Amygdala (tissue), 56 donors: ENCODE data around the gene SMARCE1.

ENCODE experiments used
- DNase-seq, 56 donors: peaks; one replicate each; lab custom pipeline; 2025; lab: John Stamatoyannopoulos, UW

Gene SMARCE1

DNA sequence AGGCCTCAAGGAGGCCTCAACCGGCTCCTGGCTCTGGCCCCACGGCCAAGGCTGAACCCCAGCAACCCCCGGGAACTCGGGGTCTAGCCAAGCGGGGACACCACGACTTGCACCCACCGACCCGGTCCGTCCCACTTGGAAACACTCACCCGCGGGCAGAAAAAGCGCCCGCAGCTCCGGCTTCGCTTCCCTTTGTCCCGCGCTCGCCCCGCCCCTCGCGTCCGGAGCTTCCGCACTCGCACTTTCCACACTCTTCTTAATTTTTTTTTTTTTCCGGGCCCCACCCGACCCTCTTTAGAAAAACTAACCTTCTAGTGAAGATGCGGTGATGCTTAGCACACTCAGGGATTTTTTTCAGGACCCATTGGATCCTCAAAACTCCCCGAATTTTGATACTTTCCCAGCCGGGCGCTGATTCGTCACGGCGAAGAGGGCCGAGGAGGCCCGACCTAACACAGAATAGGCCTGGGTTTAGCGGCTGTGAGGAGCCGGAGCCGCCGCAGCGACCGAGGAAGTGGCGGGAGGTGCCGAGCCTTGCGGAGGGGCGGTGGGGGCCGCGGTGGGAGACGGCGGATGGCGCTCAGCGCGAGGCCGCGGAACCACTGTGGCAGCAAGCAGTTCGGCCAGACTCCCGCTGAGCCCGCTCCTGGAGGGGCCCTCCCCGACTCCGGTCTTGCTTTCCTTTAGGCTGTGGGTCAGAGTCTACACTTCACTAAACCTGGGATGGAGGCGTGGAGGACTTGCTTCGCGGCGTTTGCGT, at the start of gene SMARCE1:
Gene SMARCE1, minus strand, starts transcription at position 195 of the 760 bp plus-strand sequence. CDS start 2,016 bp downstream, outside the sequence.
- DNase-seq, result peak in 49 of 56 donors; percentile 16 to 90 (median 61)

DNA sequence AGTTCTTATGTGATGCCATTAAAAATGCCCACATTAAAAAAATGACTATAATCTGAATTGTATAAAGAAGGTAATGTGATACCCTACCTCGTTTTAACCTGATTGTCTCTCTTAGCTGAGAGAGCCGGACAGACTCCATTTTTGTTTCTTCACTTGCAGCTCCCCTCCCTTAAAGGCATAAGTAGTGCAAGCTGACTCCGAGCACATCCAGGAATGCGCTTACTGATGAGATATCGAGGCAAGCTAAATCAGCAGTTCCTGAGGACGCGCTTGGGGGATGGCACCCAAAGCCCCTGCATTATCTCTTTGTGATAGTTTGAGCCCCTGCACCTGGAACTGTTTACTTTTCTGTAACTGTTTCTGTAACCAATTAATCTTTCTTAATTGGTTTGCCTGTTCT, 49.7 kb upstream of the SMARCE1 start:
- no peak for DNase-seq

DNA sequence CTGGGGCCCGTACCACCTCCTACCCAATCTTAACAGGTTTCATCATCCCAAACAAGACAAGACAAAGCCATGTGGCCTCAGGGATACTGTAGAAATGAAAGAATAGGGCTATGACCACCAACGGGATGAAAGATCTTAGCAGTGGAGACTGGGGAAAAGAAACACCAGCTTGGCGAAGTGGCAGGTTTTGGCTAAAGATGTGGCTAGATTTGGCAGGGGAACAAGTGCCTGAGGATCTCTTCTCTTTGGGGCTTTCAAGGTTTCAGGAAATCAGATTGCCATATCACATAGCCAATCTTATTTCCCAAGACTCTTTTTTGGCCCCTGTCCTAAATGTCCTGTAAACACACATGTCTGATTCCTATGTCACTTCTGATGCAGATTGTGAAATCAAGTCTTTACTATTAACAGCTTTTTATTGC, 49.0 kb upstream of the SMARCE1 start:
- no peak for DNase-seq

DNA sequence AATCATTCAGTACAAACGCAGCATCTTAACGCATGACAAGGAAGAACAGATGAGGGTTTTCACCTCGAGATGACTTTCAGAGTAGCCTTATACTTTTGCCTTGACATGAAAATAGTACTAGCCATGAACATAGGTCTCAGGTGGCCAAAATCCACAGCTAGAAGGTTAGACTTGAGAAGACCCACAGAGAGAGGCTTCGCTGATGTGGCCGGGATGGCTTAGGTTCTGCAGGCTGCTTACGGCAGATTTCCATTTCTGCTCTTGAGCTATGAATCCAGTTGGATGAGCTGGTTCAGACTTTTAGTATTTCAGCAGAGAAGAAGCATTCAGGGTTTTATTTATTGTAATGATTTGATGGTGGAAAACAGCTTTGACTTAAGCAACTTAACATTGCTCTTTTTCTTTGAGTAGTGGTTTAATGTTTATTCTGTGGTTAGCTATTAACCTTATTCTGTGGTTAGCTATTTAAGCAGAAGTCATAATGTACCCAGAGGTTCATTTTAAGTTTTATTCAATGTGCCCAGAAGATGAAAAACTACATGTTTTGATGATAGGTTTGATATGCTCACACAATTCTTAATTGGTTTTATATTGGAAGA, 48.4 kb upstream of the SMARCE1 start:
- no peak for DNase-seq

DNA sequence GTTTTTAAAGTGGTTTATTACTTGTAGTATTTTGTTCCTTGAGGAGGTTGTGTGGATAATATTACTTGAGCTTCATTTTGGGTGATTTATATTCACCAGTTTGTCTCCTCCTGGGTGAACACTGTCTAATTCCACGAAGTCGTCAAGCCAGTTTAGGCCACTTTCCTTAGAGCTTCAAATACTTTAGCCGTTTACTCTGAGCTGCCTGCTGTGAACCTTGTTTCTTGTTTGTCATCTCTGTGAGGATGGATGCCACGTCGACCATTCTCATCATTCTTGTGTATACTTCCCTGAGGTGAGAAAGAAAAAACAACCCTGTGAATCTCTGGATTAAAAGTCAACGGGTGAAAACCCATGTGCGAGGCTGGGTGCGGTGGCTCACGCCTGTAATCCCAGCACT, 47.0 kb upstream of the SMARCE1 start:
- no peak for DNase-seq

DNA sequence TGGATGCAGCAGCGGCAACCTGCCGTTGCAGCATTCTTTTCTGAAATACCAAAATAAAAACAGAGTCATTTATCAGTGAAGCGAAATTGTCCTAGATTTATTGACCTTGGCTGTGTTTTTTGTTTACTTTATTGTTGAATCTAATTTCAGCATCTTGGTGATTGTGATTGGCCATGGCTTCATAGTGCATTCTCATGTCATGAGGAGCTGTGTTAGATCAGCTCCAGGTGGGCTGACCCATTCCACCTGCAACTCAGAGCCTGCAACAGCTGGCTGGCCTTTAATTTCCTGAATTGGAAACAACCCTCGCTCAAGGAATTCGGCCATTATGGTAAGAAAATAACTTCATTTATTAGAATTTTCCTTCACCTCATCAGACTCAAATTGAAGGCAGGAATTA, 39.5 kb upstream of the SMARCE1 start:
- DNase-seq, result no peak

DNA sequence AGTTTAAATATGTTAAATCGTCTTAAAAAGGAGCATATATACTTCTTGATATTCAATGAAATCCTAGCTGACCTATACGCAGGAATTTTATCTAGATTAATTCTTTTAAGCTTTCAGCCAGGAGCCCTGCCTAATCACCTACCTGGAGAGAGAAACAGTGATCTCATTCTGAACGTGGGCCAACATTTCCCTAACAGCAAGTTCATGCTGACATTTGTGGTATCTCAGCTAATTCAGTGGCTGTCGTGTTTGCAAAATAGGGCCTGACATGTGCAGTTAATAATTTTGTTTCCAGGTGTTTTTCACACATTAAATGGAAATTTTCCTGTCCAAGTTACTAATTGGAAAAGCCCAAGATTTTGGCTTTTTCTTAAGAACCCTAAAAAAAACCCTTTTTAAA, 38.6 kb upstream of the SMARCE1 start:
- no peak for DNase-seq

DNA sequence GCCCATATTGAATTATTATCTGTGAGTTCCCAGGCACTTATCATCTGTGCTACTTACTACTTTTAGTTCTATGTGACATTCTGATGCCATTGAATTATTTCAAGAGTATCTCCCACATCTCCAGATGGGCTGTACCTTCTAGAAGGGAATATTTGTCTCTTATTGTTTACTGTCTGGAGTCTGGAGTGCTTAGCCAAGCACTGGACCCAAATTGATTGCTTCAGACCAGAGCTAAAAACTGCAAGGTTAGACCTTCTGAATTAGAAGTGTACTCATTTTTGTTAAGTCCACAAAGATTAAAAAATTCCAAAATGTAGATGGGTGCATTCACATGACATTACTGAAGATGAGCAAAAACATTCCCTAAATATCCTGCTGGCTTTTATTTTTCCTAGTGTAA, 33.4 kb upstream of the SMARCE1 start:
- no peak for DNase-seq

DNA sequence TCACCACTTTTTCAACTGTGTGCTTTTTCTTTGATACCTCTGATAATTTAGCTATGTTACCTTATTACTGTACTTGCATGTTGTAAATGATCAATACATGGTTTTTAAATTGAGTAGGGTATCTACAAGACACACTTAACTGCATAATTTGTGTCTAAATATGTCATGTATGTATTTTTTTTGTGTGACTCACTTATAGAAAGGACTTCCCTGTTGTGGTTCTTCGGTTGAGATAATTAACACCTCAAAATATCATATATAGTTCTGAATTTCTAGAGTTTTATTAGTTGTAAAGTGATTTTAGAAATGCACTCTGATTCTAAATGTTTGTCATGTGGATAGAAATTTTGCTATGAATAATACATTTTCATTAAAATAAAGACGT, 31.9 kb upstream of the SMARCE1 start:
- no peak for DNase-seq

DNA sequence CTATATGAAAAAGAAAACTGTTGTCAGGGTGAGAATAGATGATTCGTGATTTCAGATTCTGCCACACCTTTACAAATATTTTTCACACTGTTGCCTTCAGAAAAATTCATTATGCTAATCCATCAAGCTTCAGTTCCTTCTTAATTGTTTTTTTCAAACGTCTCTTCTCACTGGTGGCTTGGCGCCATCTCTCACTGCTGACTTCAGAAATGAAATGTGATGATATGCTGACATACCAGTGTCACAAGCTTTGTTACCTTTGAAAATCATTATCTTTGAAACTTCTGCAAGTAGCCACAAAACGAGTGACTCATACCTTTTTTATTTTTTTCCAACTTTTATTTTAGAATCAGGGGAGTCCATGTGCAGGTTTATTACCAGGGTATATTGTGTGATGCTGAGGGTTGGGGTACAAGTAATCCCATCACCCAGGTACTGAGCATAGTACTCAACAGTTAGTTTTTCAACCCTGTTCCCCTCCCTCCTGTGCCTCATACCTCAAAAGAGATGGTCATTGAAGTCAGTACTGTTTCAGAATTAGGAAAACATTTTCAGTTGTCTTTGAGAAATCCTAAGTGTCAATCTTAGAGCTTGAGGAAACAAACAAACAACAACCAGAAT, 31.4 kb upstream of the SMARCE1 start:
- DNase-seq, result no peak

DNA sequence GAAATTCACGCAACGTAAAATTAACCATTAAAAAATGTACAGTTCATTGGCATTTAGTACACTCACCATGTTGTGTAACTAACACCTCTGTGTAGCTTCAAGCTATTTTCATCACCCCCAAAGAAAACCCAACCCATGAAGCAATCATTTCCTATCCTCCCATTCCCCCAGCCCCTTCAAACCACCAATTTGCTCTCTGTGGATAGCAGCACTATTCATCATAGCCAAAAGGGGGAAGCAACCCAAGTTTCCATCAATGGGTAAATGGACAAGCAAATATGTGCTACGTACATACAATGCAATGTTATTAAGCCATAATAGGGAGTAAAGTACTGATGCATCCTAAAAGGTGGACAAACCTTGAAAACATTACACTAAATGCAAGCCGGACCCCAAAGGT, 28.3 kb upstream of the SMARCE1 start:
- DNase-seq, result no peak

DNA sequence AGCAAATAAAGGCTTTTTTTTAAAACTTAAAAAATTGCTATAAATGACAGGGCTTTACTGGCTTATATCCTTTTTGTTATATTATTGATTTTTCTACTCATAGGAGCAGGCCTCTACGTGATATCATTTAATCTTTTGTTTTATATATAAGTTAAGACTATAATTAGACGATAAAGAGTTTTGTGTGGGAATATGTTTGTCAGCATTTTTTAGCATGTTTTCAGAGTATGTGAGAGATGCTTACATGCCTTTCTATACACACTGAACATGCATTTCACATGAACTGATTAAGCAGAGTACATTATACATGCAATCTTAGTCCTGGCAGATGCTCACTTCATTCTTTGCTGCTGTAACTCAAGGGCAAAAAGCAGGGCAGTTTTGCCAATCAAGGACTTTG, 25.0 kb upstream of the SMARCE1 start:
- DNase-seq, result no peak

DNA sequence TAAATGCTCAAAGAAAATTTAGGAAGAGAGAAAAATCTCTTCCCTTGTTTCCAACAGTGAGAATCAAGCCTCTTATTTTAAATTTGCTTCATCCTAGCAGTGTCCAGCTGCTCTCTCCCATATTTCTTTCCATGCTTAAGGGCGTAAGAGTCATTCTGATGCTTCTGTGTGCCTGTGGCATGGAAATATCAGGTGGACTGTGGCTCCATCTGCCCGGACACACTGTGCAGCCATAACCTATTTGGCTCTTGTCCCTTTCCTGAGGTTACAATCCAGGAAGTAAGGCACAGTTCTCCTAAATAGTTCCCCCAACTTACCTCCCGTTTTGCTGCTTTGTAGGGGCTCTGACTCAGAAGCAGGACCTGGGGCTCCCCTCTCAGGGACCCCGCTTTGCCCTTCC, 23.7 kb upstream of the SMARCE1 start:
- DNase-seq, result no peak

DNA sequence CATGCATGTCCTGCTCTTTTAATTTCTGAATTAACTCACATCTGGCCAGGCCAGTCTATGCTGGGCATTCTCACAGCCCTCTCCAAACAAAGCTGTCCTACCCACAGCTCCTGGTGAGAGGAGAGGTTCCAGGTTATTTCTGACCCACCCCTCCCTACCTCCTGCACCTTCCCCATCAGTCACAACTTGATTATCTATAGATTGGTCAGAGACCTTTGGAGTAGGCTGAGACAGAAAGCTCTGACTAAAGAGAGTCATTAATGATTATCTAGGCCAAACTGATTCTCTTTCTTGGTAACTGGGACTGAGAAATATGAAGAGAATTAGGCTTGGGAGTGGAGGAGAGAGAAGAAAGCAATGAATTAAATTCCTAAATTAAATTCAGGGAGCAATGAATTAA, 18.7 kb upstream of the SMARCE1 start:
- DNase-seq, result no peak

DNA sequence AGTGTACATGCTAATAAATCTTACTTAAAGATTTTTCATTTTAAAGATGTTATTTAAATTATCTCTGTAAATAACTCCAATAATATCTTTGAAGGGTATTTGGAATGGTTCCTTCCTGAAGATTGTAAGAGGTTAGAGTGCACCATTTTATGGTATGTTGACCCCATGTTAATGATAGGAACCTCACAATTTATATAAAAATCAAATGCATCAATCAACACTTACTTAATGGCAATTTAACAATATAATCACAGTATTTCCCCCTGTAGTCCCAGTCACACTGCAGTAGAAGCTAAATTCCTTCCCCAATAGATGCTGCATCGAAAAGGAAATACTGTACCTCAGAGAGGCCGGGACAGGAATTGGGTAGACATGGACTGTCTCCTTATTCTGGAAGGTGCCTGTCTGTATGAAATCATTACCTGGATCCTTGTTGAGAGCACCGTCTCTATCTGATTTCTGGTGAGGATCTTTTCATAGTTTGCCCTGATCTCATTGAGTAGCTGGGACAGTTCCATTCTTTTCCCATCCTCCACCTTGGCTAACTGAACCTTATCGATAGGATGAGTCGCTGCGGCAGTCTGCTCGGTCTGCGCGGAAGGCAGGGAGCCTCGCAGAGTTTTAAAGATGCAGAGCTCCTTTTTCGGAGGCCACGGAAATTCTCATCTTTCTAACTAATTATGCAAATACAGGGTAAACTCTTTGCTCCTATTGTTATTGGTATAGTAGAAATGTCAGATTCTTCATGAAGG, 17.1 kb upstream of the SMARCE1 start, which contains the start of gene KRT222:
Gene KRT222, minus strand, starts transcription at position 596 of the 752 bp plus-strand sequence. Its CDS starts 78 bp downstream, at position 518.
- DNase-seq, result peak in 12 of 56 donors; percentile 0 to 11 (median 4)

DNA sequence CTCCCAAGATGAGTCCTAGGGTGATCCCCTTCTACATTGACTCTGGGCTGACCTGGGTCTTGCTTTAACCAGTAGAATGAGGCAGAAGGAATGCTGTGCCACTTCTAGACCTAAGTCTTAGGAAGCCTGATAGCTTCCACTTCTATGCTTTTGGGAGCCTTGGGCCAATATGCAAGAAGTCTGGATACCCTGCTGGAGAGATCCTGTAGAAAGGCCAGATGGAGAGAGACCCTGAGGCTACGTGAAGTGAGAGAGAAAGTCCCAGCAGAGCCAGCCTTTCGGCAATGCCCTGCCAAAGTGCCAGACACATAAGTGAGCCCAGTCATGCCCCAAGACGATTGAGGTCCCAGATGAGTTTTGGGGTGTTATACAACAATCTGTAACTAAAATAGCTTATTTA, 15.6 kb upstream of the SMARCE1 start:
- DNase-seq, result no peak

DNA sequence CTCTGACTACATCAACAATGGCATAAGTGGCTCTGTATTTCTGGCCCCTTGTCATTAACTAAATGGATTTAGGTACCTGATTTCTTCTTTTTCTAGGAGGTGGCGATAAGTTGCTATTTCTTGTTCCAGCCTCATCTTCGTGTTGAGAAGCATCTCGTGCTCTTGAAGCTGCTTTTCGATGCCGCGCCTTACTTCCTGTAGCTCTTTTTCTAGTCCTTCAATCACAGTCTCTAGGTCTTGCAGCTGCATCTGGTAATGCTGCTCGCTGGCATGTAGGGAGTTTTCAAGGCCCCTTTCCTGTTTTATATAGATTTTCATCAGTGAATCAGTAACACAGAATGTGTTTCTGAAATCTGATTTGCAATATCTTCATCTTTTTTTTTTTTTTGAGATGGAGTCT, 12.3 kb upstream of the SMARCE1 start:
- DNase-seq, result no peak

DNA sequence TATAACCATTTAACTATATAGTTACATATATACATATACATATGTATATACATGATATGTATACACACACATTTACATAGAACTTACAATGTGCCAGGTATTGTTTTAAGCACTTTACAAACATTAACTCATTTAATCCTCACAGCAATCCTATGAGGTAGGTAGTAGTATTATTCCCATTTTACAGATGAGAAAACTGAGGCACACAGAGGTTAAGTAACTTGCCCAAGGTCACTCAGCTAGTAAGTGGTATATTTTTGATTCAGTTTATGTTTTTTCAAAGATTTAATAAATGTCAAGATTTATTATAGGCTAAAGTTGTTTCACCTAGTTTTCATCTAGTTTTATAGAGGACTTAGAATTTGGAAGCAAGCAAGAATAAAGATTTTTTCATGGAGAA, 10.8 kb upstream of the SMARCE1 start:
- no peak for DNase-seq

DNA sequence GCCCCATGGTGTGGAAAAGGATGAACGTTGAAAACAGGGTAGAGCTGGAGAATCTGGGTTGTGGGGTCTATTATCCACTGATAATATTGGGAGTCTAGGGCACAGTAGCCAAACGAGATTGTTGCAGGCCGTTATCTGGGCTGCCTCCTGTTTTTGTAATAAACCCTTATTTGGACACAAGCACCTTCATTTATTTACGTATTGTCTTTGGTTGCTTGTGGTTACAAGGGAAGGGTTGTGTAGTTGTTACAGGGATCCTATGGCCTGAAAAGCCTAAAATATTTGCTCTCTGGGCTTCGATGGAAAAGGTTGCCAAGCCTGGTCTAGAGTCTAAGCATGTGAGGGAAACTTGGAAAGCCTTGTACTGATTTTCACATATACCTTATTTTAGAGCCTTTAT, 4.3 kb upstream of the SMARCE1 start:
- DNase-seq, result no peak

DNA sequence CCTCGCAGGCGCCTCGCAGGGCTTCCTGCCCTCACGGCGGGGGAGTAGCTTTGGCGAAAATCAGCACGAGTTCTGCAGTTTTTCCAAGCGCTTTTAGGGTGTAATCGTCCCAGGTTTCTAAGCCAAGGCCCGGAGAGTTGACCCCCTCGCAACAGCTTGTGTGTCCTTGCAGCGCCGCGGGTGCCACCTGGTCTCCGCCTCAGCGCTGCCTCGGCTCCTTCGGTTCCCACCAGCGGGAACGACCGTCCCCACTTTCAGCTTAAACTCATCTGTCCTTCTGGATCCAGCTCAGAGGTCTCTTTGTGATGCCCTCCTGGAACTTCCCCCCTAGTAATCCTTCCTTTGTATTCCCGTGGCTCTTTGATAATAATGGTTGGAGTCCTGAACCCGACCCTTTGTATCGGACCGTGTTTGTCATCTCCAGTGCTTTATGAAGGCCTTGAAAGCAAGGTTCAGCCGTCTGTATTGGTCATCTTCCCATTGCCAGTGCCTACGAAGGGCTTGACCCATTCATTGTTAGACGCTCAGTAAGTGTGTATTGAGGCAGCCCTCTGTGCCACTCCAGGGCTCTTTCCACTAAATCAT, 858 bp upstream of the SMARCE1 start:
- DNase-seq, result peak in 14 of 56 donors; percentile 16 to 62 (median 40)
